Measurements from ENCODE around the gene SDK1. TPM values are rescaled to one million over a fixed set of nuclear protein-coding genes. Genes with fewer than 3 reads are reported as not detected.

The SDK1 gene
- polyA plus RNA-seq, 2 donors = 0.33 to 0.47 TPM

DNA sequence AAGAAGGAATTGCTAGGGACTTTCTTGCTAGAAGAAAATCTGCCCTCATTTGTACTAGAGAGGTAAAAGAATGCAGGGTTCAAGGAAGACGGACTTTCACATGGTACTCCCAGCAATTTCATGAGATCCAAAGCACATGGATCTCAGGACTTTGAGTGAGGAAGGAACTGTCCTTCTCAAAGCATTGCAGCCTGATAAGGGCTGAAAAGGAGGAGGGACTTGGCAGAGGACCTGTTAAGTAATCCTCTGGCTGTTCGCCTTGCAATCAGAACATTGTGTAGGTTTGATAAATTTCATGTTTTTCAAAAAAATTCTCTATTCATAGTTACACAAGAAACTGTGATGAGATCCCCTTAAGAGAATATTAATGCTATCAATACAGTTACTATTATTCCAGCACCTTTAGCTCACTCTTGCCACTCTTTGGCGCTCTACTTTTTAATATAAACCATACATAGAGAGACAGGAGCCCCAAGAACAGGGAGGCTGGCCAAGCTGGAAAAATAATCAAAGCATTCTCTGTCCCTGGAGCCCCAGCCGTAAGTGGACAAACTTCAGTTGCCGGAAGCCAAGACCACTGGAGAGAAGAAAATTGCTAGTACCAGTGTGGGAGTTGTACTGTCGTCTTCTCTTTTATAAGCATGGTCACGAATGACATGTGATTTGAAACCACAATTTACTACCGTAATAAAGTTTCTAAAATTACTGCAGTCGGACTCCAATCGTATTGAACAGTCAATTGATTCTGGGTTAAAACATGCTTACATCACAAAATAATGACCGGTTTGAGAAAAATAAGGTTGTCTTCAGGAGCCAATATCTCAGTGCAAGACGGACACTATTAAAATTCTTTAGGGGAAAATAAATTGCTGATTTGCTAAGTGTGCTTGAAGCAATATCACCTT, 424.4 kb downstream of the SDK1 start:
- Histone ChIP-seq H3K4me1 (ENCODE audit: control insufficient read depth in 2 of 2, insufficient read depth in 2 of 2, low read length in 1 of 2) (peaks cover 0 to 2% of the 10 kb centered on the region in 2 donors), H3K27ac (ENCODE audit: low read depth in 2 of 2, low read length in 1 of 2) (no peak overlapping the region), H3K4me3 (ENCODE audit: low read depth in 1 of 2, low read length in 2 of 2) (no peak overlapping the region), H3K27me3 (ENCODE audit: control insufficient read depth in 1 of 2, insufficient read depth in 2 of 2, low read length in 2 of 2) (no peaks in the 10 kb centered on the region), H3K36me3 (ENCODE audit: control insufficient read depth in 2 of 2, insufficient read depth in 2 of 2, low read length in 1 of 2) (no peaks in the 10 kb centered on the region), H3K9me3 (ENCODE audit: control insufficient read depth in 2 of 2, insufficient read depth in 1 of 2, low read depth in 1 of 2, low read length in 1 of 2) (peaks cover 0 to 1% of the 10 kb centered on the region in 2 donors)
- 77 to 80% methylated on average over 12 of the region's 12 CpGs for WGBS, 2 donors

DNA sequence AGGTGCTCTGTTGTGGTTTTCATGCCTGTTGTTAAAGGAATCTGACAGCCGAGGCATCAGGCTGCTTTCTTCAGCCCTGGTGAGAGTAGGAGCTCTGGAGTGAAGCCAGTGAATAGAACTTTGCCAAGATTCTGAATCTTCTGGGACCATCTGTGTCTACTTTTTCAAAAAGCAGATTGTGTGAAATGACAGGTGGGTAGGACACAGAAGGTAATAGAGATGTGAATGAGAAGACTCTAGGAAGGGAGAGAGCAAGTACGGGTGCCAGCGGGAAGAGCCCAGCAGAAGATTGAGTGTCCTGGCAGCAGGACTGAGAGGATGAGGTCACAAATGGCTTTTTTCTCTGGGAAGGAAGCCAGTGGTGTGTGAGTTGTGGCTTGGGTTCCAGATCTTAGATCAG, 429.2 kb downstream of the SDK1 start:
- Histone ChIP-seq H3K36me3 (ENCODE audit: control insufficient read depth in 2 of 2, insufficient read depth in 2 of 2, low read length in 1 of 2) (no peaks in the 10 kb centered on the region), H3K9me3 (ENCODE audit: control insufficient read depth in 2 of 2, insufficient read depth in 1 of 2, low read depth in 1 of 2, low read length in 1 of 2) (peaks cover 5% of the 10 kb centered on the region in 2 donors), H3K4me1 (ENCODE audit: control insufficient read depth in 2 of 2, insufficient read depth in 2 of 2, low read length in 1 of 2) (no peaks in the 10 kb centered on the region), H3K27ac (ENCODE audit: low read depth in 2 of 2, low read length in 1 of 2) (no peak overlapping the region), H3K27me3 (ENCODE audit: control insufficient read depth in 1 of 2, insufficient read depth in 2 of 2, low read length in 2 of 2) (no peaks in the 10 kb centered on the region), H3K4me3 (ENCODE audit: low read depth in 1 of 2, low read length in 2 of 2) (no peak overlapping the region)
- 60 to 66% methylated on average over 3 of the region's 3 CpGs for WGBS, 2 donors

DNA sequence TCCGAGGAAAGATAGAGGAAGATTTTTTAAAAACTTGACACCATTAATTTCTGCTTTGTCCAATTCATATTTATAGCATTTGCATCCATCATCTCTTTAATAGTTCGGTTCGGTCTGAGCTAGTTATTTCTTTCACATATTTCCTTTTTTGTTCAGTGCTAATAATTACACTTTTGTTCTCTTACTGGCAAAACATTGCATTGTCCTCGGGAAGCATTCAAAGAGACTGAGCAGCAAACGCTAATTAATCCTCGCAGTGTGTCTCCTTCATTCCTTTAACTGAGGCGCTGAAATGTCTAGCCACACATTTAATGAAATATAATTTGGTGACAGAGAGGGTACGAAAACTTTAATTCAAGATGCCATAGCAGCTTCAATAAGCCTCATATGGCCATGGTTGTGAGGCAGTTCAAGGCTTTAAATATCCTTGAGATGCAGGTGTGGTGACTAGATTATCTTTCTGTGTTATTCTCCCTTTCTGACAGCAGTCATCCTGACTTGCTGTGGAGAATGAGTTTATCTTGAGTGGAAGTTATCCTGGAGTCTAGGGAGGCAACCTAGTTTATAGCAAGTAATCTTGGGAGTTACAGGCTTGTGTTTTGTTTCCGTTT, 431.4 kb downstream of the SDK1 start:
- Histone ChIP-seq H3K9me3 (ENCODE audit: control insufficient read depth in 2 of 2, insufficient read depth in 1 of 2, low read depth in 1 of 2, low read length in 1 of 2) (peaks cover 5 to 10% of the 10 kb centered on the region in 2 donors), H3K27ac (ENCODE audit: low read depth in 2 of 2, low read length in 1 of 2) (no peak overlapping the region), H3K27me3 (ENCODE audit: control insufficient read depth in 1 of 2, insufficient read depth in 2 of 2, low read length in 2 of 2) (no peaks in the 10 kb centered on the region), H3K4me1 (ENCODE audit: control insufficient read depth in 2 of 2, insufficient read depth in 2 of 2, low read length in 1 of 2) (no peaks in the 10 kb centered on the region), H3K36me3 (ENCODE audit: control insufficient read depth in 2 of 2, insufficient read depth in 2 of 2, low read length in 1 of 2) (no peaks in the 10 kb centered on the region), H3K4me3 (ENCODE audit: low read depth in 1 of 2, low read length in 2 of 2) (no peak overlapping the region)
- 87% methylated on average over 9 of the region's 9 CpGs for WGBS, 2 donors

DNA sequence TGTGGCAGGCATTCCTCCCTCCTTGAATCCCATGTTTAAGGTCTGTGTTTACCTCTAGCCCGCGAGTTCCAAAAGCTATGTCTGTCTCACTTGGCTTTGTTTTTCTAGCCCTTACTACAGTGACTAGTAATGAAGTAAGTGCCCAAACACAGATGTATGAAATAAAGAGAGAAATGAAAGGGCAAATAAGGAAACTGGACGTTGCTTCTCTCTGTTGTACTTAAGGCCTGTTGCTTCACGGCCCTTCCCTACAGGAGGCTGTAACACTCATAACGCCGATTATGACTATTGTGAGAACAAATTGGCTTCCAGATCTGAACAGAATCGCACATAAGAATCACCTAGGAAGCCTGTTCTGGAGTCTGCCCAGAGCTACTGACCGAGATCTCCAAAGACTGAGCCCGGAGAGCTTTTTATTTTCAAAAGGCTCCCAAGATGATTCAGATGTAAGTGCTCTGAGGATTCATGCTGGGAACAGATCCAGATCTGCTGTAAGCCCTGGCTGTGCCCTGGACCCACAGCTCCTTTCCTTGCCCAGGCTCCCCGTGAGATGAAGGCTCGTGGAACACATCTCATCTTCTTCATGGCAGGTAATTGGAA, 432.6 kb downstream of the SDK1 start:
- WGBS, 2 donors = 65 to 72% methylated on average over 11 of the region's 11 CpGs
- peaks cover 5 to 10% of the 10 kb centered on the region in 2 donors for H3K9me3 ChIP-seq (ENCODE audit: control insufficient read depth in 2 of 2, insufficient read depth in 1 of 2, low read depth in 1 of 2, low read length in 1 of 2)
- no peak overlapping the region for H3K4me3 ChIP-seq (ENCODE audit: low read depth in 1 of 2, low read length in 2 of 2)
- H3K4me1 ChIP-seq (ENCODE audit: control insufficient read depth in 2 of 2, insufficient read depth in 2 of 2, low read length in 1 of 2) = no peaks in the 10 kb centered on the region
- no peaks in the 10 kb centered on the region for H3K36me3 ChIP-seq (ENCODE audit: control insufficient read depth in 2 of 2, insufficient read depth in 2 of 2, low read length in 1 of 2)
- H3K27me3 ChIP-seq (ENCODE audit: control insufficient read depth in 1 of 2, insufficient read depth in 2 of 2, low read length in 2 of 2) = no peaks in the 10 kb centered on the region
- no peak overlapping the region for H3K27ac ChIP-seq (ENCODE audit: low read depth in 2 of 2, low read length in 1 of 2)

DNA sequence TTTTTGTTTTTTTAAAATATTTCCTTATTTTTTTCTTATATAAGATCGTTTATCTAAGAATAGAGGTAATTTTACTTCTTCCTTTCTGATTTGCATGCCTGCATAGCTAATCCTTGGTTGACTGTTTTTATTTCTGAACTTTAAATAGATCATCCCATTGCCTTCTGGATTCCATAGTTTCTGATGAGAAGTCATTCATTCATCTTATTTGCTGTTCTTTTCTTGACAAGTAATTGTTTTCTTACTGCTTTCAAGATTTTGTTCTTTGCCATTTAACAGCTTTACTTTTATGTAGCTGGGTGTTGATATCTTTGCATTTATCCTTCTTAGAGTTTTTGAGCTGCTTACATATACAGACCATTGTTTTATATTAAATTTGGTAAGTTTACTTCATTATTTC, 437.9 kb downstream of the SDK1 start:
- WGBS, 2 donors = 89 to 93% methylated on average over 1 of the region's 1 CpG
- Histone ChIP-seq H3K27me3 (ENCODE audit: control insufficient read depth in 1 of 2, insufficient read depth in 2 of 2, low read length in 2 of 2) (no peaks in the 10 kb centered on the region), H3K9me3 (ENCODE audit: control insufficient read depth in 2 of 2, insufficient read depth in 1 of 2, low read depth in 1 of 2, low read length in 1 of 2) (peaks cover 0 to 9% of the 10 kb centered on the region in 2 donors), H3K36me3 (ENCODE audit: control insufficient read depth in 2 of 2, insufficient read depth in 2 of 2, low read length in 1 of 2) (no peaks in the 10 kb centered on the region), H3K4me3 (ENCODE audit: low read depth in 1 of 2, low read length in 2 of 2) (no peak overlapping the region), H3K4me1 (ENCODE audit: control insufficient read depth in 2 of 2, insufficient read depth in 2 of 2, low read length in 1 of 2) (no peaks in the 10 kb centered on the region), H3K27ac (ENCODE audit: low read depth in 2 of 2, low read length in 1 of 2) (no peak overlapping the region)

DNA sequence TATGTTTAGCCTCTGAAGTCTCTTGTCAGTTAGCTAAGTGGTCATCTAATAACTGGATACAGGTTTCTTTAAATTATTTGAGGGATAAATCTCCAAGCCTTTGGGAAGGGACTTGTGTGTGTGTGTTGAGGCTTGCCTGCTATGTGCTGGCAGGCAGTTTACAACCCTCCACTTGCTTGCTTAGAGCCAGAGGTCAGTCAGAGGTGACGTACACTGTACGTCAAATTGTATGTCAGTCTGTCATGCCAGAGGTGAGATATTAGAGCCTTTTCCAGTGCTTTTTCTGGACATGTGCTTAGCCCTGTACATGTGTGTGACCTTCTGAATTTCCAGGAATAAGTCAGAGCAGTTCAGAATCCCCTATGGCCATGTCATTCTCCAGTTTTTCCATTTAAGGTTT, 438.9 kb downstream of the SDK1 start:
- Histone ChIP-seq H3K36me3 (ENCODE audit: control insufficient read depth in 2 of 2, insufficient read depth in 2 of 2, low read length in 1 of 2) (no peaks in the 10 kb centered on the region), H3K27me3 (ENCODE audit: control insufficient read depth in 1 of 2, insufficient read depth in 2 of 2, low read length in 2 of 2) (no peaks in the 10 kb centered on the region), H3K9me3 (ENCODE audit: control insufficient read depth in 2 of 2, insufficient read depth in 1 of 2, low read depth in 1 of 2, low read length in 1 of 2) (peaks cover 0 to 9% of the 10 kb centered on the region in 2 donors), H3K4me1 (ENCODE audit: control insufficient read depth in 2 of 2, insufficient read depth in 2 of 2, low read length in 1 of 2) (no peaks in the 10 kb centered on the region), H3K4me3 (ENCODE audit: low read depth in 1 of 2, low read length in 2 of 2) (no peak overlapping the region), H3K27ac (ENCODE audit: low read depth in 2 of 2, low read length in 1 of 2) (no peak overlapping the region)
- 83 to 87% methylated on average over 2 of the region's 2 CpGs for WGBS, 2 donors

DNA sequence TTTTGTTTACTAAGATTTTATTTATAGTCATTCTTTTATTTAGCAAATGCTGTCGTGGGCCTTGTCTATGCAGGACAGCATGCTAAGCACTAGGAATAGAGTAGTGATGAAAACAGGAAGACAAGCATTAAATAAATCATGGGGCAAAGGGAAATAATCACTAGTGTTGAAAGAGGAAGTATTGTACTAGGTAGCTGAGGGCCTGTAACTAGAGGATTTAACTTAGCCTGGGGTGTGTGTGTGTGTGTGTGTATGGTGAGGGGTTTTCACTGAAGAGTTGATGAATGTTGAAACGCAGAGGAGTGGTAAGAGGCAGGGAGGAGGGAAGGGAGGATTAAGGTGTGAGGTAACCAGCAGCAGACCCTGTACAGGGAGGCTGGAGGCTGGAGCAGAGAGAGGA, 446.4 kb downstream of the SDK1 start:
- 57 to 66% methylated on average over 2 of the region's 2 CpGs for WGBS, 2 donors
- H3K27me3 ChIP-seq (ENCODE audit: control insufficient read depth in 1 of 2, insufficient read depth in 2 of 2, low read length in 2 of 2) = no peaks in the 10 kb centered on the region

DNA sequence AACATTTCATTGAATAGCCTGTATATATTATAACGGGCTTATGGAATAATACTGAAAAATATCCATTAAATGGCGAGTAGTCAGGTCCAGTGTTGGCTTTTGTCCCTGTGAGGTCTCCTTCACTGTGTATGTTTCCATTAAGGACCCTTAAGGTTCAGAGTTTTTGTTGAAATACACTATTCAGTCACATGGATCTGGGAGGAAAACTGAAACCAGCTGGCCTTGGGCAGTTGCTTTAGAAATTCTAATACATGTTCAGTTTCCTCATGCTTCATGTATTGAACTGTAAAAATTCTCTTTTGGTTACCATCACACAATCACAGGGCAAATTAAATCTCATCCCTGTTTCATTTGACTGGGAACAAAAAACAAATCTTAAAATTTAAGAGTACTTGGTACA, 447.3 kb downstream of the SDK1 start:
- Histone ChIP-seq H3K4me3 (ENCODE audit: low read depth in 1 of 2, low read length in 2 of 2) (no peak overlapping the region), H3K9me3 (ENCODE audit: control insufficient read depth in 2 of 2, insufficient read depth in 1 of 2, low read depth in 1 of 2, low read length in 1 of 2) (no peaks in the 10 kb centered on the region), H3K36me3 (ENCODE audit: control insufficient read depth in 2 of 2, insufficient read depth in 2 of 2, low read length in 1 of 2) (no peaks in the 10 kb centered on the region), H3K4me1 (ENCODE audit: control insufficient read depth in 2 of 2, insufficient read depth in 2 of 2, low read length in 1 of 2) (no peaks in the 10 kb centered on the region), H3K27me3 (ENCODE audit: control insufficient read depth in 1 of 2, insufficient read depth in 2 of 2, low read length in 2 of 2) (no peaks in the 10 kb centered on the region), H3K27ac (ENCODE audit: low read depth in 2 of 2, low read length in 1 of 2) (no peak overlapping the region)
- WGBS, 2 donors = 78 to 81% methylated on average over 2 of the region's 2 CpGs

More for the DNA sequence above, 446.4 kb downstream of the SDK1 start:
- no peak overlapping the region for H3K27ac ChIP-seq (ENCODE audit: low read depth in 2 of 2, low read length in 1 of 2)
- no peak overlapping the region for H3K4me3 ChIP-seq (ENCODE audit: low read depth in 1 of 2, low read length in 2 of 2)
- no peaks in the 10 kb centered on the region for H3K36me3 ChIP-seq (ENCODE audit: control insufficient read depth in 2 of 2, insufficient read depth in 2 of 2, low read length in 1 of 2)
- no peaks in the 10 kb centered on the region for H3K9me3 ChIP-seq (ENCODE audit: control insufficient read depth in 2 of 2, insufficient read depth in 1 of 2, low read depth in 1 of 2, low read length in 1 of 2)
- H3K4me1 ChIP-seq (ENCODE audit: control insufficient read depth in 2 of 2, insufficient read depth in 2 of 2, low read length in 1 of 2) = no peaks in the 10 kb centered on the region

DNA sequence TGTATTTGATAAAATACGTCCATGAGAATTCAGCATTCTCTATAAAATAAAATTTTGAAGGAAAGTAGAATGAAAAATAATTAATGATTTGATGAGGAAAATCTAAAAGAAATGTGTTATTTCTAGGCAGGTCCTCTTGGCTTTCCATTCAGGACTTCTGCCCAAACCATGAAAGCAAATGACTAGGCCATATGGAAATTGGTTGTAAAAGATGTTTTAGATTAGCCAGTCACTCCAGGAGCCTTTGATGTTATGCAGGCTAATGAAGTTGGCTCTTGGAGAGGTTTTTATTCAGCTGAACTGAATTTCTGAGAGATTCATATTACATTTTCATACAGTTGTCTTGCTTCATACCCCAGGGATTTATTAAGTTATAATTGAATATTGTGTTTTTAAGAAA, 452.8 kb downstream of the SDK1 start:
- no peaks in the 10 kb centered on the region for H3K9me3 ChIP-seq (ENCODE audit: control insufficient read depth in 2 of 2, insufficient read depth in 1 of 2, low read depth in 1 of 2, low read length in 1 of 2)
- no peak overlapping the region for H3K4me3 ChIP-seq (ENCODE audit: low read depth in 1 of 2, low read length in 2 of 2)
- 86 to 95% methylated on average over 1 of the region's 1 CpG for WGBS, 2 donors
- no peak overlapping the region for H3K27ac ChIP-seq (ENCODE audit: low read depth in 2 of 2, low read length in 1 of 2)
- no peaks in the 10 kb centered on the region for H3K36me3 ChIP-seq (ENCODE audit: control insufficient read depth in 2 of 2, insufficient read depth in 2 of 2, low read length in 1 of 2)
- no peaks in the 10 kb centered on the region for H3K4me1 ChIP-seq (ENCODE audit: control insufficient read depth in 2 of 2, insufficient read depth in 2 of 2, low read length in 1 of 2)
- H3K27me3 ChIP-seq (ENCODE audit: control insufficient read depth in 1 of 2, insufficient read depth in 2 of 2, low read length in 2 of 2) = no peaks in the 10 kb centered on the region

Measured in esophagus (tissue), 2 donors.